Smooth muscle cell (in vitro differentiated cells): ENCODE results near the gene JAG2. TPM values are rescaled to one million over a fixed set of nuclear protein-coding genes. Genes with fewer than 3 reads are reported as not detected.

Source experiments
- DNase-seq: peaks from one replicate; lab custom pipeline; 2025; ENCODE audit not compliant: unreplicated experiment; lab: John Stamatoyannopoulos, UW
- H2AFZ ChIP-seq: fragments of 200-600 bp; sonication (generic); 2 replicates; pipeline ENCODE4 v1.6.0; 2016; ENCODE audit warnings: antibody characterized with exemption, low read depth, mild to moderate bottlenecking
- H3F3A ChIP-seq: fragments of 200-600 bp; sonication (generic); 2 replicates; pipeline ENCODE4 v1.6.0; 2017; ENCODE audit warnings: antibody characterized with exemption, low read depth
- H3K27ac ChIP-seq: fragments of 200-600 bp; sonication (generic); 2 replicates; pipeline ENCODE4 v1.5.1; 2016; ENCODE audit warnings: low read depth, mild to moderate bottlenecking
- H3K27me3 ChIP-seq: fragments of 200-600 bp; sonication (generic); 2 replicates; pipeline ENCODE4 v1.6.1; 2016; ENCODE audit warnings: low read depth, mild to moderate bottlenecking
- H3K36me3 ChIP-seq: fragments of 200-600 bp; sonication (generic); 2 replicates; pipeline ENCODE4 v1.5.1; 2016; ENCODE audit warnings: low read depth
- H3K4me1 ChIP-seq: fragments of 200-600 bp; sonication (generic); 2 replicates; pipeline ENCODE4 v1.5.1; 2016; ENCODE audit warnings: low read depth
- H3K4me2 ChIP-seq: fragments of 200-600 bp; sonication (generic); 2 replicates; pipeline ENCODE4 v1.6.0; 2016; ENCODE audit warnings: mild to moderate bottlenecking
- H3K4me3 ChIP-seq: fragments of 200-600 bp; sonication (generic); 2 replicates; pipeline ENCODE4 v1.5.1; 2016; ENCODE audit warnings: mild to moderate bottlenecking
- H3K79me2 ChIP-seq: fragments of 200-600 bp; sonication (generic); 2 replicates; pipeline ENCODE4 v1.6.0; 2016; ENCODE audit warnings: low read depth, mild to moderate bottlenecking
- H3K9ac ChIP-seq: fragments of 200-600 bp; sonication (generic); 2 replicates; pipeline ENCODE4 v1.6.0; 2016; ENCODE audit warnings: low read depth
- H3K9me3 ChIP-seq: fragments of 200-600 bp; sonication (generic); replicated peaks from 2 replicates; pipeline ENCODE4 v1.5.1; 2016; ENCODE audit warnings: low read depth
- H4K20me1 ChIP-seq: fragments of 200-600 bp; sonication (generic); 2 replicates; pipeline ENCODE4 v1.6.0; 2016; ENCODE audit warnings: low read depth
- CTCF ChIP-seq: fragments of 200-600 bp; sonication (generic); IDR thresholded peaks from 2 replicates; pipeline ENCODE4 v1.5.1; 2017; ENCODE audit warnings: borderline replicate concordance, mild to moderate bottlenecking, antibody characterized with exemption; ENCODE audit not compliant: insufficient read depth, poor library complexity, severe bottlenecking
- WGBS: methylation state at CpG from one replicate; pipeline ENCODE4 v1.1.7; 2016; ENCODE audit warnings: low lambda C conversion rate; 5-methylcytosine and 5-hydroxymethylcytosine counted together
- polyA plus RNA-seq: library from polyadenylated mRNA; unstranded; fragments of >200 nt; fragmentation: Nextera tagmentation; extraction: Ambion mirVana; gene quantifications from 2 replicates; pipeline ENCODE4 v1.2.1, GENCODE V29; 2016
- total RNA-seq: library from RNA; depleted of rRNA; stranded (reverse); fragments of >200 nt; gene quantifications from 2 replicates; pipeline ENCODE4 v1.2.3, GENCODE V29; 2014

JAG2 gene
- total and polyA plus RNA-seq, 2 experiments from 2014 or later: 5.0 to 5.8 TPM

- 88% methylated on average over 11 of the region's 12 CpGs for WGBS
Observed at GRCh38 chr14:105154476-105154871, 14.1 kb downstream of the JAG2 start.

DNA sequence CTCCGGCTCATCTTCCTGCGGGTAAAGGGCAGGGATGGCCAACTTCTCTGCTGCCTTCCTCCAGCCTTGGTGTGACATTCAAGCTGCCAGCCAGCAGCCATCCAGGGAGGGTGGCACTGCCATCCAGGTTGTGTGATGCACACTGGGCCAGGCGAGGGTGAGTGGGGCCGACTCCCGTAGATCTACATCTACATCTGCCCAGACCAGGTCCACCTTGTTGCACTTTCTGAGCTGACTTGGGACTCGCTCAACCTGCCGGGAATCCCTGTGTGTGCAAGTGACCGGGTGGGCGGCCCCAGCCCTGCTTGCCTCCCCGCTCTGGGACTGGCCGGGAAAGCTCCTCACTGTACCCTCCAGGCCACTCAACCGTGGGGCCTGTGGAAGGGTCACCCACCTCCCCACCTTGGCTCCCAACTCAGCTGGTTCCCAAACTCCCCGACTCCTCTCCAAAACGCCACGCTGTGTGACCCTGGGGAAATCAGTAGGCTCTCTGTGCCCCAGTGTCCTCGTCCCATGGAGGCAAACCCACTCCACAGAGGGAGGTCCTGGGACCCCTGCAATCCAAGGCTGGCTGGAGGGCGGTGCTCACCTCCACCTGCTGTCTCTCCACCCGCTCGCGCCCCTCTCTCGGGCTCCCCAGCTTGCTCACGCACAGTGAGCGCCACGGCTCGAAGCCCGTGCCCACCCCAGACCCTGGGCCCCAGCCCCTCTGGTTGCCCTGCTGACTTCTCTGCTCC is 14.7 kb downstream of the JAG2 start:
- Histone ChIP-seq H2AFZ (no peak overlapping the region), H3K9me3 (no peaks in the 10 kb centered on the region), H3K4me3 (no peak overlapping the region), H3K36me3 (no peaks in the 10 kb centered on the region), H3K27ac (no peak overlapping the region), H3K4me2 (no peak overlapping the region), H3K4me1 (no peaks in the 10 kb centered on the region), H3F3A (no peaks in the 10 kb centered on the region), H3K79me2 (no peaks in the 10 kb centered on the region), H4K20me1 (peaks cover 20% of the 10 kb centered on the region), H3K9ac (no peak overlapping the region), H3K27me3 (no peaks in the 10 kb centered on the region)
- 93% methylated on average over 21 of the region's 26 CpGs for WGBS
- no peak for DNase-seq
- TF ChIP-seq CTCF: no peak

More at GRCh38 chr14:105154476-105154871, 14.1 kb downstream of the JAG2 start:
- TF ChIP-seq CTCF: no peak
- Histone ChIP-seq H3K9ac (no peak overlapping the region), H3K36me3 (no peaks in the 10 kb centered on the region), H3K27me3 (no peaks in the 10 kb centered on the region), H3K27ac (no peak overlapping the region), H2AFZ (no peak overlapping the region), H3K4me3 (no peak overlapping the region), H3K4me1 (no peaks in the 10 kb centered on the region), H4K20me1 (peaks cover 21% of the 10 kb centered on the region), H3F3A (no peaks in the 10 kb centered on the region), H3K4me2 (no peak overlapping the region), H3K79me2 (no peaks in the 10 kb centered on the region), H3K9me3 (no peaks in the 10 kb centered on the region)
- DNase-seq: no peak

- no peak for TF ChIP-seq CTCF
- no peak overlapping the region for H2AFZ ChIP-seq
- H3K4me1 ChIP-seq: no peaks in the 10 kb centered on the region
- peaks cover 14% of the 10 kb centered on the region for H4K20me1 ChIP-seq
- no peaks in the 10 kb centered on the region for H3F3A ChIP-seq
- H3K36me3 ChIP-seq: no peaks in the 10 kb centered on the region
- no peak overlapping the region for H3K27ac ChIP-seq
- H3K9ac ChIP-seq: no peak overlapping the region
- H3K4me3 ChIP-seq: no peak overlapping the region
- H3K4me2 ChIP-seq: no peak overlapping the region
- no peaks in the 10 kb centered on the region for H3K9me3 ChIP-seq
- no peaks in the 10 kb centered on the region for H3K27me3 ChIP-seq
- DNase-seq: no peak
- H3K79me2 ChIP-seq: no peaks in the 10 kb centered on the region
- WGBS: 93% methylated on average over 14 of the region's 18 CpGs
Observed at GRCh38 chr14:105153331-105153731, 15.2 kb downstream of the JAG2 start.

DNA sequence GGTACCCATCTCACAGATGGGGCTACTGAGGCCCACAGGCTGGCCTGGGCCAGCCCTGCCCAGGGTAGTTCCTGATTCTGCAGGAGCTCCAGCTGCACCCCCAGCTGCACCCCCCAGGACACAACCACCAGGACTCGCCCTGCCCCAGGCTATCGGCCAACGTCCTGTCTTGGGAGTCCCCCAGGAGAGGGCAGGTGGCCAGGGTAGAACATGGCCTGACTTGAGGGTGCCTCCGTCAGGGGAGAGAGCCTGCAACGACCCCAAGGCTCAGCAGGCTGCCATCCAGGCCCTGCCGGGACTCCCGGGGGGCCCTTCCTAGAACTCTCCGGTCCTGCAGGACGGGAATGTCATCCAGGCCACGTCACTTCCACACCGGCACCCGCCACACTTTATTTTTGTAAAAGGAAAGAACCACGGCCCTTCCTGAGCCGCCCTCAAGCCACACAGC is 15.8 kb downstream of the JAG2 start:
- no peaks in the 10 kb centered on the region for H3K79me2 ChIP-seq
- no peaks in the 10 kb centered on the region for H3F3A ChIP-seq
- WGBS: 94% methylated on average over 14 of the region's 14 CpGs
- H3K4me3 ChIP-seq: no peak overlapping the region
- peaks cover 9% of the 10 kb centered on the region for H4K20me1 ChIP-seq
- no peak overlapping the region for H3K27ac ChIP-seq
- no peaks in the 10 kb centered on the region for H3K36me3 ChIP-seq
- no peaks in the 10 kb centered on the region for H3K27me3 ChIP-seq
- no peak overlapping the region for H3K4me2 ChIP-seq
- H2AFZ ChIP-seq: no peak overlapping the region
- no peaks in the 10 kb centered on the region for H3K4me1 ChIP-seq
- DNase-seq: no peak
- no peak overlapping the region for H3K9ac ChIP-seq
- no peak for TF ChIP-seq CTCF
- no peaks in the 10 kb centered on the region for H3K9me3 ChIP-seq
